Heart left ventricle (tissue), 13 donors: ENCODE measurements around the gene NFAT5.

Source experiments
- POLR2A ChIP-seq, 2 donors: fragments of 450-650 bp; IDR thresholded peaks; one replicate each; pipeline ENCODE4 v1.6.1; 2017; ENCODE audit warnings: antibody characterized with exemption in 2 of 2, mild to moderate bottlenecking in 2 of 2, moderate library complexity in 2 of 2
- TF ChIP-seq, protein P1 (sequence below), 12 donors: fragments of 200-600 bp; sonication (generic) in 4 of 12; IDR thresholded peaks; one replicate each; pipeline versions ENCODE4 v1.5.0 to v1.8.0; 2018 to 2022; ENCODE audit warnings: antibody characterized with exemption in 12 of 12, mild to moderate bottlenecking in 5 of 12
- donor health status: ischemic (EF 13 %, LVEDD 7.1; RV severe dilation, severe dysfunction).
- donor health status: DM: no; HTN: yes; CAD: no.
- donor health status: DM: no; HTN: no; CAD: no.
- donor health status: ischemic (EF 25% LVEDD 6.9; RV normal size, moderate dysfunction).
- donor health status: ischemic (EF 25% LVEDD 5.7; RV mildly dilated, moderate dysfunction).
- donor health status: ischemic (EF 35%, LVEDD 5.7; RV mildly dilated, moderate dysfunction).
- donor health status: nonischemic (EF 11% LVEDD 7.7; RV severe dilation, severe dysfunction).
- donor health status: DM: yes; HTN: yes; CAD: no.
- donor health status: PGD.
- donor health status: ischemic (EF 29% LVEDD 5.4; RV normal size, mild dysfunction).
- donor health status: nonischemic (EF 23%, LVEDD 6.1; RV moderate dilation, normal function).

GRCh38 chr16:69531988-69532387 is 33.8 kb upstream of the NFAT5 start:
- TF ChIP-seq POLR2A (IDR thresholded peaks at IDR 0.05), result no peak
- TF ChIP-seq, protein P1, sequence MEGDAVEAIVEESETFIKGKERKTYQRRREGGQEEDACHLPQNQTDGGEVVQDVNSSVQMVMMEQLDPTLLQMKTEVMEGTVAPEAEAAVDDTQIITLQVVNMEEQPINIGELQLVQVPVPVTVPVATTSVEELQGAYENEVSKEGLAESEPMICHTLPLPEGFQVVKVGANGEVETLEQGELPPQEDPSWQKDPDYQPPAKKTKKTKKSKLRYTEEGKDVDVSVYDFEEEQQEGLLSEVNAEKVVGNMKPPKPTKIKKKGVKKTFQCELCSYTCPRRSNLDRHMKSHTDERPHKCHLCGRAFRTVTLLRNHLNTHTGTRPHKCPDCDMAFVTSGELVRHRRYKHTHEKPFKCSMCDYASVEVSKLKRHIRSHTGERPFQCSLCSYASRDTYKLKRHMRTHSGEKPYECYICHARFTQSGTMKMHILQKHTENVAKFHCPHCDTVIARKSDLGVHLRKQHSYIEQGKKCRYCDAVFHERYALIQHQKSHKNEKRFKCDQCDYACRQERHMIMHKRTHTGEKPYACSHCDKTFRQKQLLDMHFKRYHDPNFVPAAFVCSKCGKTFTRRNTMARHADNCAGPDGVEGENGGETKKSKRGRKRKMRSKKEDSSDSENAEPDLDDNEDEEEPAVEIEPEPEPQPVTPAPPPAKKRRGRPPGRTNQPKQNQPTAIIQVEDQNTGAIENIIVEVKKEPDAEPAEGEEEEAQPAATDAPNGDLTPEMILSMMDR (IDR thresholded peaks at IDR 0.05), result no peak
